ENCODE data around the gene RPL32. TPM values are rescaled to one million over a fixed set of nuclear protein-coding genes. Genes with fewer than 3 reads are reported as not detected.
"Not testable (repeated sequence)": the region's sequence is repeated elsewhere in the genome, so short reads cannot be mapped to it uniquely, and the experiment has no call there.

Gene RPL32
- total and polyA plus RNA-seq, 2 donors (not counting 3 experiments of a cell fraction or from before 2014, with no cell fraction given), result 1,075 to 1,588 TPM

DNA sequence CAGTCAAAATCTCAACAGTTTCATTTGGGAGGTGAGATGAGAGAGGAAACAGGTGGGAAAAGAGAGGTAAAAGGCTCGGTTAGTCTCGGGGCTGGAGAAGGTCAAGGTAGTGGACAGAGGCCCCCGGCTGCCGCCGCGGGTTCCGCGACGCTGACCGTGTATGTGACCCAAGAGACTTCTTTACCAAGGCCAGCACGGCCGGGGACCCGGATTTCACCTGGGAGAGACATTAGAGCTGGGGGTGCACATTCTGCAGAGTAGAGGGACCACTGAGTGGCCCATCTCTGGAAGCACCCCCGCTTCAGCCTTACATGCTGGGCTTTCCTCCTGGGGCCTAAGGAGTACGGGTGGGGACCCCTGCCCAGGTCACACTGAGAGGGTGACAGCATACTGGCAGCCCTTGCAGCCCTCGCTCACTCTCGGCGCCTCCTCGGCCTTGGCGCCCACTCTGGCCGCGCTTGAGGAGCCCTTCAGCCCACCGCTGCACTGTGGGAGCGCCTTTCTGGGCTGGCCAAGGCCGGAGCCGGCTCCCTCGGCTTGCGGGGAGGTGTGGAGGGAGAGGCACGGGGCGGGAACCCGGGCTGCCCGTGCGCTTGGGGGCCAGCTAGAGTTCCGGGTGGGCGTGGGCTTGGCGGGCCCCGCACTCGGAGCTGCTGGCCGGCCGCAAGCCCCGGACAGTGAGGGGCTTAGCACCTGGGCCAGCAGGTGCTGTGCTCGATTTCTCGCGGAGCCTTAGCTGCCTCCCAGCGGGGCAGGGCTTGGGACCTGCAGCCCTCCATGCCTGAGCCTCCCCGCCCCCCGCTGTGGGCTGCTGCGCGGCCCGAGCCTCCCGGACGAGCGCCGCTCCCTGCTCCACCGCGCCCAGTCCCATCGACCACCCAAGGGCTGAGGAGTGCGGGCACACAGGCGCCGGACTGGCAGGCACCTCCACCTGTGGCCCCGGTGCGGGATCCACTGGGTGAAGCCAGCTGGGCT lies 41.3 kb upstream of the RPL32 start:
- dilution Hi-C loops (cut with MboI; ENCODE audit: extremely low pct_ligation_motif_present, low sequenced_read_pairs), result no loop called here
- ChIA-PET CTCF (interaction anchor here (1.6 kb wide), 1 partner anchor 113 kb away, joined by 3 read pairs; no protein-coding TSS in a partner anchor), POLR2A (no interaction called here)

DNA sequence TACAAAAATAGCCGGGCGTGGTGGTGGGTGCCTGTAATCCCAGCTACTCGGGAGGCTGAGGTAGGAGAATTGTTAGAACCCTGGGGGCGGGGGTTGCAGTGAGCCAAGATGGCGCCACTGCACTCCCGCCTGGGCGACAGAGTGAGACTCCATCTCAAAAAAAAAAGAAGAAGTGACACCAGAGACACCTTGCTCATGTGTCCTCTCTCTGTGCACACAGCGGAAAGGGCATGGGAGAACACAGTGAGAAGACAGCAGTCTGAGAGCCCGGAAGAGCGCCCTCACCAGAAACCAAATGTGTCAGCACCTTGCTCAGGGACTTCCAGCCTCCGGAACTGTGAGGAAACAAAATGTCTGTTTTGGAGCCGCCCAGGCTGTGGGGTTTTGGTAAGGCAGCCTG lies 40.5 kb upstream of the RPL32 start:
- dilution Hi-C loops (cut with MboI; ENCODE audit: extremely low pct_ligation_motif_present, low sequenced_read_pairs); H3K9me3 ChIP-seq (replicated peaks; ENCODE audit: control insufficient read depth, insufficient read depth, low read length); POLR2A ChIA-PET; H3K9ac ChIP-seq (replicated peaks; ENCODE audit: extremely low read depth, insufficient read depth, low read length); BruUV-seq (replicated peaks); DNase-seq (ENCODE audit: low read depth, low spot score); H2AFZ ChIP-seq (ENCODE audit: low read depth, low read length); H3K27ac ChIP-seq (ENCODE audit: insufficient read depth, low read depth, low read length); FAIRE-seq; H3K4me3 ChIP-seq (replicated peaks in 1 of 3; ENCODE audit: insufficient read depth in 1 of 3, low read depth in 1 of 3, low read length in 3 of 3); H3K4me2 ChIP-seq (ENCODE audit: insufficient read depth, low read length); intact Hi-C loops (cut with micrococcal nuclease); H3K4me1 ChIP-seq (ENCODE audit: control insufficient read depth, extremely low read depth, insufficient read depth, low read length); H3K36me3 ChIP-seq (ENCODE audit: control insufficient read depth in 2 of 2, extremely low read depth in 1 of 2, insufficient read depth in 2 of 2, low read length in 2 of 2); H4K20me1 ChIP-seq (replicated peaks; ENCODE audit: control insufficient read depth, extremely low read depth, insufficient read depth, low read length); H3K9me1 ChIP-seq (replicated peaks; ENCODE audit: control insufficient read depth, extremely low read depth, insufficient read depth, low read length); H3K79me2 ChIP-seq (ENCODE audit: control insufficient read depth, insufficient read depth, low read length); H3K27me3 ChIP-seq (ENCODE audit: control insufficient read depth in 2 of 2, insufficient read depth in 2 of 2, low read length in 2 of 2): not testable (repeated sequence)
- CTCF ChIA-PET, result interaction anchor here (1.9 kb wide), 1 partner anchor 10 kb away, joined by 6 read pairs; no protein-coding TSS in a partner anchor

More for the DNA sequence above, 41.3 kb upstream of the RPL32 start:
- intact Hi-C loops (cut with micrococcal nuclease), result no loop called here
- no TSS peak for BruUV-seq (replicated peaks)
- DNase-seq (ENCODE audit: low read depth, low spot score) (no peak), FAIRE-seq (no peak)
- Histone ChIP-seq H3K27ac (ENCODE audit: insufficient read depth, low read depth, low read length) (no peak overlapping the region), H3K9me1 (replicated peaks; ENCODE audit: control insufficient read depth, extremely low read depth, insufficient read depth, low read length) (no peaks in the 10 kb centered on the region), H3K4me2 (ENCODE audit: insufficient read depth, low read length) (no peak overlapping the region), H3K4me1 (ENCODE audit: control insufficient read depth, extremely low read depth, insufficient read depth, low read length) (no peaks in the 10 kb centered on the region), H3K36me3 (ENCODE audit: control insufficient read depth in 2 of 2, extremely low read depth in 1 of 2, insufficient read depth in 2 of 2, low read length in 2 of 2) (no peaks in the 10 kb centered on the region), H3K9me3 (replicated peaks; ENCODE audit: control insufficient read depth, insufficient read depth, low read length) (no peaks in the 10 kb centered on the region), H4K20me1 (replicated peaks; ENCODE audit: control insufficient read depth, extremely low read depth, insufficient read depth, low read length) (no peaks in the 10 kb centered on the region), H2AFZ (ENCODE audit: low read depth, low read length) (no peak overlapping the region), H3K27me3 (ENCODE audit: control insufficient read depth in 2 of 2, insufficient read depth in 2 of 2, low read length in 2 of 2) (peaks cover 0 to 9% of the 10 kb centered on the region in 2 experiments), H3K9ac (replicated peaks; ENCODE audit: extremely low read depth, insufficient read depth, low read length) (no peak overlapping the region), H3K4me3 (replicated peaks in 1 of 3; ENCODE audit: insufficient read depth in 1 of 3, low read depth in 1 of 3, low read length in 3 of 3) (no peak overlapping the region), H3K79me2 (ENCODE audit: control insufficient read depth, insufficient read depth, low read length) (no peaks in the 10 kb centered on the region)
- TF ChIP-seq POLR2A (IDR thresholded peaks at IDR 0.05; ENCODE audit: low read depth, low read length) (no peak), GATA2 (IDR thresholded peaks at IDR 0.05; ENCODE audit: insufficient read depth, insufficient read length, low read depth, low read length) (no peak)
- TF ChIP-seq, protein P1, sequence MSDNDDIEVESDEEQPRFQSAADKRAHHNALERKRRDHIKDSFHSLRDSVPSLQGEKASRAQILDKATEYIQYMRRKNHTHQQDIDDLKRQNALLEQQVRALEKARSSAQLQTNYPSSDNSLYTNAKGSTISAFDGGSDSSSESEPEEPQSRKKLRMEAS (IDR thresholded peaks at IDR 0.05; ENCODE audit: insufficient read depth, insufficient read length), result no peak

Data from endothelial cell of umbilical vein (primary cell).